HCT116 (cell line): ENCODE results near the gene MESD. TPM values are rescaled to one million over a fixed set of nuclear protein-coding genes. Genes with fewer than 3 reads are reported as not detected.

Experiments used
- ATAC-seq: fragments of 200-7000 bp; cut with Tn5 transposase; 2 replicates; pipeline ENCODE4 v1.9.1; 2020; ENCODE audit warnings: mild to moderate bottlenecking, moderate library complexity
- BruUV-seq: library from RNA; stranded (reverse); fragments of 400-500 nt; replicated peaks from 2 replicates; lab custom pipeline; 2021; lab: Mats Ljungman, UMichigan
- CTCF ChIA-PET: fragments of 300-600 bp; sonication (Branson Sonifier 250); formaldehyde crosslinking; loops from one replicate; lab custom pipeline; 2021; ENCODE audit warnings: antibody characterized with exemption; lab: Charles Lee
- POLR2A ChIA-PET: fragments of 300-600, 350-600 bp; sonication (Branson Sonifier 250); formaldehyde crosslinking; loops from one replicate; lab custom pipeline; 2021; ENCODE audit warnings: antibody characterized with exemption; lab: Charles Lee
- RAD21 ChIA-PET, 2 experiments: fragments of 300-600 bp; sonication (Branson Sonifier 250); formaldehyde crosslinking; loops; one replicate each; lab custom pipeline; 2023; ENCODE audit warnings: low total read pairs in 2 of 2; ENCODE audit not compliant: uncharacterized antibody in 2 of 2, unreplicated experiment in 2 of 2, low non-redundant PET in 1 of 2; lab: Charles Lee
- DNase-seq: peaks from one replicate; pipeline ENCODE4 v3.0.0-alpha.2; 2010; ENCODE audit warnings: low read depth, low spot score
- H2AFZ ChIP-seq: fragments of 200-600 bp; shearing (Covaris generic), sonication (generic); 2 replicates; pipeline ENCODE4 v1.6.1; 2017; ENCODE audit warnings: low read depth, mixed run types, mixed read lengths, antibody characterized with exemption, low read length; ENCODE audit not compliant: poor library complexity, severe bottlenecking
- H3K27ac ChIP-seq: 2 replicates; pipeline ENCODE4 v1.5.1; 2012; ENCODE audit warnings: low read depth, low read length
- H3K27me3 ChIP-seq: fragments of 200-600 bp; sonication (generic); 2 replicates; pipeline ENCODE4 v1.6.1; 2016; ENCODE audit warnings: mixed run types, low read length, mixed read lengths; ENCODE audit not compliant: insufficient read depth
- H3K36me3 ChIP-seq, 2 experiments: fragments of 200-500 bp in 1 of 2; fragments of 200-600 bp in 1 of 2; sonication (Bioruptor generic) in 1 of 2; sonication (generic) in 1 of 2; 2 replicates each; pipeline versions ENCODE4 v1.5.1 to v1.6.1; 2014 to 2016; ENCODE audit warnings: low read length in 2 of 2, inconsistent platforms in 1 of 2, mixed read lengths in 1 of 2, mixed run types in 1 of 2; ENCODE audit not compliant: insufficient read depth in 2 of 2, control insufficient read depth in 1 of 2
- H3K4me1 ChIP-seq, 2 experiments: fragments of 200-600 bp in 1 of 2; sonication (generic) in 1 of 2; 2 replicates each; pipeline versions ENCODE4 v1.5.1 to v1.6.1; 2012 to 2017; ENCODE audit warnings: low read length in 2 of 2, inconsistent platforms in 1 of 2, mild to moderate bottlenecking in 1 of 2, mixed read lengths in 1 of 2, mixed run types in 1 of 2, moderate library complexity in 1 of 2; ENCODE audit not compliant: insufficient read depth in 2 of 2, control insufficient read depth in 1 of 2
- H3K4me2 ChIP-seq: fragments of 200-600 bp; sonication (generic); 2 replicates; pipeline ENCODE4 v1.6.1; 2017; ENCODE audit warnings: mixed run types, low read length, mixed read lengths
- H3K4me3 ChIP-seq, 2 experiments: fragments of 200-600 bp in 1 of 2; sonication (generic) in 1 of 2; replicated peaks in 1 of 2; 2 replicates each; pipeline ENCODE4 v1.5.1; 2011 to 2016; ENCODE audit warnings: low read length in 2 of 2, control low read depth in 1 of 2, low read depth in 1 of 2, mild to moderate bottlenecking in 1 of 2, mixed read lengths in 1 of 2, mixed run types in 1 of 2
- H3K79me2 ChIP-seq: fragments of 200-600 bp; sonication (generic); 2 replicates; pipeline ENCODE4 v1.6.1; 2017; ENCODE audit warnings: mild to moderate bottlenecking, mixed run types, low read length, moderate library complexity, mixed read lengths; ENCODE audit not compliant: insufficient read depth
- H3K9ac ChIP-seq: fragments of 200-600 bp; sonication (generic); 2 replicates; pipeline ENCODE4 v1.6.1; 2016; ENCODE audit warnings: low read length, mixed read lengths
- H3K9me2 ChIP-seq: fragments of 200-600 bp; sonication (generic), shearing (Covaris generic); 2 replicates; pipeline ENCODE4 v1.6.1; 2017; ENCODE audit warnings: mixed run types, mild to moderate bottlenecking, moderate library complexity; ENCODE audit not compliant: insufficient read depth
- H3K9me3 ChIP-seq, 2 experiments: fragments of 200-500 bp in 1 of 2; fragments of 200-600 bp in 1 of 2; sonication (Bioruptor generic) in 1 of 2; sonication (generic) in 1 of 2; 2 replicates each; pipeline ENCODE4 v1.6.1; 2014 to 2017; ENCODE audit warnings: low read length in 2 of 2, mixed read lengths in 2 of 2, inconsistent platforms in 1 of 2, low read depth in 1 of 2, mild to moderate bottlenecking in 1 of 2, mixed run types in 1 of 2, moderate library complexity in 1 of 2; ENCODE audit not compliant: control insufficient read depth in 1 of 2, insufficient read depth in 1 of 2
- H4K20me1 ChIP-seq: fragments of 200-600 bp; sonication (generic), shearing (Covaris generic); 2 replicates; pipeline ENCODE4 v1.6.1; 2017; ENCODE audit warnings: mixed run types, mild to moderate bottlenecking, moderate library complexity; ENCODE audit not compliant: insufficient read depth
- CBX3 ChIP-seq: IDR thresholded peaks from 2 replicates; pipeline ENCODE4 v1.6.1; 2012; ENCODE audit warnings: low read depth
- CEBPB ChIP-seq: IDR thresholded peaks from 2 replicates; pipeline ENCODE4 v1.6.1; 2012; ENCODE audit warnings: low read depth
- EGR1 ChIP-seq: IDR thresholded peaks from 2 replicates; pipeline ENCODE4 v1.6.1; 2012; ENCODE audit warnings: low read depth
- EZH2phosphoT487 ChIP-seq: fragments of 200-600 bp; IDR thresholded peaks from 2 replicates; pipeline ENCODE4 v1.6.1; 2018; ENCODE audit warnings: antibody characterized with exemption, borderline replicate concordance
- FOSL1 ChIP-seq: IDR thresholded peaks from 2 replicates; pipeline ENCODE4 v1.6.1; 2012; ENCODE audit warnings: low read depth
- MAX ChIP-seq: IDR thresholded peaks from 2 replicates; pipeline ENCODE4 v1.6.1; 2012
- POLR2AphosphoS5 ChIP-seq: IDR thresholded peaks from 2 replicates; pipeline ENCODE4 v1.6.1; 2011; ENCODE audit warnings: mild to moderate bottlenecking, low read depth, low read length, moderate library complexity
- REST ChIP-seq: IDR thresholded peaks from 2 replicates; pipeline ENCODE4 v1.6.1; 2012; ENCODE audit warnings: low read depth
- SP1 ChIP-seq: IDR thresholded peaks from 2 replicates; pipeline ENCODE4 v1.6.1; 2012; ENCODE audit warnings: low read depth
- SRF ChIP-seq: IDR thresholded peaks from 2 replicates; pipeline ENCODE4 v1.6.1; 2012; ENCODE audit warnings: low read depth
- ZBTB33 ChIP-seq: IDR thresholded peaks from 2 replicates; pipeline ENCODE4 v1.6.1; 2011; ENCODE audit warnings: mild to moderate bottlenecking, low read length, moderate library complexity; ENCODE audit not compliant: insufficient replicate concordance; ENCODE audit errors: extremely low read depth
- intact Hi-C: fragments of 100-400 bp; cut with micrococcal nuclease; formaldehyde crosslinking; loops from 2 replicates; pipeline ENCODE4 v1.10.0; 2022
- total RNA-seq: library from RNA; stranded (reverse); gene quantifications from one replicate; pipeline ENCODE4 v1.2.1, GENCODE V29; 2021; ENCODE audit not compliant: unreplicated experiment

The MESD gene
- total RNA-seq, 1 experiment from 2014 or later: 22.5 TPM

- ChIA-PET CTCF (no interaction called here), RAD21 (no interaction called here), POLR2A (no interaction called here)
- DNase-seq (no peak), ATAC-seq (no peak)
- Histone ChIP-seq H2AFZ (no peak overlapping the region), H3K9me3 (no peaks in the 10 kb centered on the region), H3K79me2 (no peaks in the 10 kb centered on the region), H3K27ac (no peak overlapping the region), H3K4me2 (no peak overlapping the region), H3K27me3 (no peaks in the 10 kb centered on the region), H4K20me1 (no peaks in the 10 kb centered on the region), H3K4me1 (no peaks in the 10 kb centered on the region), H3K4me3 (no peak overlapping the region), H3K36me3 (peaks cover 4 to 5% of the 10 kb centered on the region in 2 experiments; a peak in 3 of 4 replicates)
- intact Hi-C loops: no loop called here
- no TSS peak for BruUV-seq
- TF ChIP-seq ZBTB33 (no peak), CEBPB (no peak), EZH2phosphoT487 (no peak), REST (no peak), MAX (no peak), FOSL1 (no peak), SP1 (no peak), EGR1 (no peak), SRF (no peak), CBX3 (no peak), POLR2AphosphoS5 (no peak)
- TF ChIP-seq, all 23 proteins: peak for 0
- Histone ChIP-seq H3K9ac (no peak overlapping the region), H3K9me2 (no peaks in the 10 kb centered on the region)
Observed at GRCh38 chr15:80944818-80945217, 44.8 kb downstream of the MESD start.
